HepG2 (cell line): ENCODE measurements around the gene IL1B. TPM values are rescaled to one million over a fixed set of nuclear protein-coding genes. Genes with fewer than 3 reads are reported as not detected.

Experiments used
- ATAC-seq: fragments of 200-7000 bp; cut with Tn5 transposase; 3 replicates; pipeline ENCODE4 v1.9.1; 2020; ENCODE audit warnings: mild to moderate bottlenecking, moderate library complexity
- BruUV-seq: library from RNA; stranded (reverse); fragments of 400-500 nt; replicated peaks from 2 replicates; lab custom pipeline; 2021; lab: Mats Ljungman, UMichigan
- CTCF ChIA-PET: fragments of 300-600 bp; formaldehyde crosslinking; extraction: SDS; loops from one replicate; lab custom pipeline; 2021; ENCODE audit warnings: low total read pairs, inconsistent platforms, low intra/inter-chr PET ratio; lab: Yijun Ruan, JAX
- POLR2A ChIA-PET: fragments of 350-600 bp; sonication (Branson Sonifier 250); formaldehyde crosslinking; loops from one replicate; lab custom pipeline; 2020; ENCODE audit warnings: antibody characterized with exemption, inconsistent platforms; lab: Yijun Ruan, JAX
- DNase-seq: peaks from one replicate; pipeline ENCODE4 v3.0.0-alpha.2; 2015; ENCODE audit warnings: low spot score
- FAIRE-seq: peaks from 3 replicates; lab custom pipeline; 2011; peaks lifted over from hg19 to GRCh38; lab: Jason Lieb, UNC
- H2AFZ ChIP-seq: one replicate; pipeline ENCODE4 v1.6.1; 2011; ENCODE audit warnings: low read length, inconsistent platforms
- H3K27ac ChIP-seq: fragments of 300-600 bp; 3 replicates; pipeline ENCODE4 v1.8.0; 2011; ENCODE audit warnings: mixed run types, mild to moderate bottlenecking, mixed read lengths, low read length, inconsistent platforms; ENCODE audit not compliant: insufficient read depth; ENCODE audit errors: extremely low read length
- H3K27me3 ChIP-seq, 2 experiments: fragments of 200-600 bp in 1 of 2; 2 replicates in 1 of 2; 3 replicates in 1 of 2; pipeline versions ENCODE4 v1.6.0 to v1.8.0; 2011; ENCODE audit warnings: low read length in 2 of 2, mild to moderate bottlenecking in 2 of 2, moderate library complexity in 2 of 2, inconsistent platforms in 1 of 2; ENCODE audit not compliant: insufficient read depth in 2 of 2, control insufficient read depth in 1 of 2
- H3K36me3 ChIP-seq, 2 experiments: fragments of 200-600 bp in 1 of 2; replicated peaks in 1 of 2; 2 replicates in 1 of 2; 3 replicates in 1 of 2; pipeline versions ENCODE4 v1.5.1 to v1.8.0; 2011; ENCODE audit warnings: low read length in 2 of 2, inconsistent platforms in 1 of 2; ENCODE audit not compliant: insufficient read depth in 2 of 2, control insufficient read depth in 1 of 2
- H3K4me1 ChIP-seq: 2 replicates; pipeline ENCODE4 v1.5.1; 2012; ENCODE audit warnings: low read length, inconsistent platforms; ENCODE audit not compliant: insufficient read depth
- H3K4me2 ChIP-seq: 2 replicates; pipeline ENCODE4 v1.6.0; 2011; ENCODE audit warnings: low read depth, low read length, inconsistent platforms
- H3K4me3 ChIP-seq, 3 experiments: fragments of 200-600 bp in 1 of 3; sonication (generic), shearing (Covaris generic) in 1 of 3; replicated peaks in 1 of 3; 2 replicates each; pipeline ENCODE4 v1.5.1; 2011 to 2016; ENCODE audit warnings: low read length in 3 of 3, inconsistent platforms in 2 of 3, low read depth in 2 of 3, mild to moderate bottlenecking in 2 of 3, control low read depth in 1 of 3, mixed read lengths in 1 of 3; ENCODE audit not compliant: insufficient read depth in 1 of 3
- H3K79me2 ChIP-seq: one replicate; pipeline ENCODE4 v1.6.1; 2011; ENCODE audit warnings: low read length, inconsistent platforms; ENCODE audit not compliant: insufficient read depth
- H3K9ac ChIP-seq: 2 replicates; pipeline ENCODE4 v1.6.0; 2011; ENCODE audit warnings: mild to moderate bottlenecking, low read depth, low read length, inconsistent platforms; ENCODE audit not compliant: insufficient read depth
- H3K9me3 ChIP-seq: 2 replicates; pipeline ENCODE4 v1.5.1; 2012; ENCODE audit warnings: mild to moderate bottlenecking, low read length
- H4K20me1 ChIP-seq: 2 replicates; pipeline ENCODE4 v1.6.0; 2011; ENCODE audit warnings: inconsistent platforms, mild to moderate bottlenecking, low read length, moderate library complexity; ENCODE audit not compliant: insufficient read depth
- ARHGAP35 ChIP-seq: sonication (generic); formaldehyde crosslinking; IDR thresholded peaks from 2 replicates; pipeline ENCODE4 v1.9.0; 2022; ENCODE audit warnings: mild to moderate bottlenecking, inconsistent platforms, moderate library complexity, missing genetic modification reagents, borderline replicate concordance
- ARNT ChIP-seq: fragments of 450-650 bp; IDR thresholded peaks from 2 replicates; pipeline ENCODE4 v1.6.1; 2017
- KLF6 ChIP-seq: IDR thresholded peaks from 2 replicates; pipeline ENCODE4 v1.8.0; 2016; ENCODE audit warnings: missing biosample characterization, missing genetic modification reagents
- MATR3 ChIP-seq: sonication (generic); formaldehyde crosslinking; IDR thresholded peaks from 2 replicates; pipeline ENCODE4 v1.4.0; 2020; ENCODE audit warnings: missing genetic modification reagents
- NCOR1 ChIP-seq: fragments of 200-600 bp; sonication (generic); IDR thresholded peaks from 2 replicates; pipeline ENCODE4 v1.7.0; 2017; ENCODE audit warnings: antibody characterized with exemption, low read length, borderline replicate concordance
- NFATC3 ChIP-seq: sonication (generic); formaldehyde crosslinking; IDR thresholded peaks from 2 replicates; pipeline ENCODE4 v1.5.1; 2020; ENCODE audit warnings: mild to moderate bottlenecking, missing genetic modification reagents
- SP4 ChIP-seq: sonication (generic); formaldehyde crosslinking; IDR thresholded peaks from 2 replicates; pipeline ENCODE4 v1.8.1; 2023; ENCODE audit warnings: mild to moderate bottlenecking, missing genetic modification reagents
- TBX3 ChIP-seq: fragments of 450-650 bp; IDR thresholded peaks from 2 replicates; pipeline ENCODE4 v1.6.1; 2017; ENCODE audit warnings: antibody characterized with exemption, mild to moderate bottlenecking, inconsistent platforms, borderline replicate concordance
- YEATS2 ChIP-seq: sonication (generic); formaldehyde crosslinking; IDR thresholded peaks from 2 replicates; pipeline ENCODE4 v1.4.0; 2020; ENCODE audit warnings: missing genetic modification reagents, borderline replicate concordance
- ZNF263 ChIP-seq: sonication (generic); formaldehyde crosslinking; IDR thresholded peaks from 2 replicates; pipeline ENCODE4 v1.4.0; 2020; ENCODE audit warnings: missing genetic modification reagents
- ZNF264 ChIP-seq: sonication (generic); formaldehyde crosslinking; IDR thresholded peaks from 2 replicates; pipeline ENCODE4 v1.4.0; 2020; ENCODE audit warnings: missing genetic modification reagents
- ZNF530 ChIP-seq: sonication (generic); formaldehyde crosslinking; IDR thresholded peaks from 2 replicates; pipeline ENCODE4 v1.5.0; 2020; ENCODE audit warnings: low read depth, mild to moderate bottlenecking, missing genetic modification reagents
- ZNF569 ChIP-seq: sonication (generic); formaldehyde crosslinking; IDR thresholded peaks from 2 replicates; pipeline ENCODE4 v1.5.0; 2020; ENCODE audit warnings: mild to moderate bottlenecking, missing genetic modification reagents, moderate library complexity, borderline replicate concordance
- ZNF678 ChIP-seq: sonication (generic); formaldehyde crosslinking; IDR thresholded peaks from 2 replicates; pipeline ENCODE4 v1.4.0; 2020; ENCODE audit warnings: mild to moderate bottlenecking, missing genetic modification reagents
- WGBS: methylation state at CpG from one replicate; pipeline ENCODE4 v1.1.6; 2017; ENCODE audit warnings: low lambda C conversion rate; 5-methylcytosine and 5-hydroxymethylcytosine counted together
- in situ Hi-C: cut with HindIII; loops from 2 replicates; pipeline ENCODE4 v1.10.0; 2017; ENCODE audit warnings: low pct_unique_long_range_greater_than_20kb; ENCODE audit not compliant: extremely low pct_ligation_motif_present
- intact Hi-C: fragments of 100-400 bp; cut with micrococcal nuclease; formaldehyde crosslinking; loops from one replicate; pipeline ENCODE4 v1.10.0; 2022; ENCODE audit not compliant: unreplicated experiment
- polyA plus RNA-seq, 8 experiments: library from polyadenylated mRNA; depleted of rRNA in 3 of 8; stranded (reverse) in 7 of 8; unstranded in 1 of 8; fragments of >200 nt; fragmentation: Illumina TruSeq in 4 of 8; extraction: Trizol in 4 of 8; gene quantifications; 2 replicates each; pipeline versions ENCODE4 v1.2.1 to v1.2.3, GENCODE V29; 2011 to 2016; ENCODE audit warnings: low read depth in 4 of 8, missing spikeins in 1 of 8, mixed read lengths in 1 of 8; ENCODE audit not compliant: insufficient read depth in 1 of 8
- total RNA-seq, 5 experiments: library from RNA; depleted of rRNA; stranded (reverse); fragments of >200 nt; fragmentation: Illumina TruSeq; extraction: Trizol; gene quantifications; 2 replicates each; pipeline ENCODE4 v1.2.3, GENCODE V29; 2016; ENCODE audit warnings: low read depth in 1 of 5
- TF ChIP-seq, protein P1 (sequence below): conservative IDR thresholded peaks from 2 replicates; pipeline ENCODE4 v1.6.1; 2018; ENCODE audit warnings: missing genetic modification reagents
- TF ChIP-seq, protein P2 (sequence below): IDR thresholded peaks from 2 replicates; pipeline ENCODE4 v1.6.1; 2016; ENCODE audit warnings: low read depth, control low read depth
- TF ChIP-seq, protein P3 (sequence below): IDR thresholded peaks from 2 replicates; pipeline ENCODE4 v1.6.1; 2012; ENCODE audit warnings: low read length, improper control_type of control experiment
- TF ChIP-seq, protein P4 (sequence below): sonication (generic); formaldehyde crosslinking; IDR thresholded peaks from 2 replicates; pipeline ENCODE4 v1.4.0; 2020; ENCODE audit warnings: missing genetic modification reagents

The IL1B gene
- total and polyA plus RNA-seq, 2 of the 13 experiments (the other 11 are each of a cell fraction or from before 2014, with no cell fraction given): 0.18 TPM; not detected in 1

DNA sequence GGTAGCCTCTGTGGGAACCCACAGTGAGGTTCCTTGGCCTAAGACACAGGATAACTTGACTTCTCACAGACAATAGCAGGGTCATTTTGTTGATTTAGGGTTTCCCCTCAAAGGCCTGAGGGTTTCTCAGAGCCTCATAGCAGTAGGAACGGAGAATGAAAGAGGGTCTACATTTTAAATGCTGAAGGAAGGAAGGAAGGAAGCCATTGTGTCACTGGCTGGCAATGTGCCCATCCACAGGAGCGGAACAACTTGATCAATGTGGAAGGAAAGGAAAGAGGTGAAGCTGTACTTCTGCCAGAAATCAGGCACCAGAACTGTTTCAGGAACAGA, 5.1 kb downstream of the IL1B start:
- Histone ChIP-seq H2AFZ (no peak overlapping the region), H3K79me2 (no peaks in the 10 kb centered on the region), H3K4me1 (peaks cover 30% of the 10 kb centered on the region), H3K27ac (no peak overlapping the region), H3K27me3 (no peaks in the 10 kb centered on the region), H3K9me3 (no peaks in the 10 kb centered on the region), H3K36me3 (no peaks in the 10 kb centered on the region), H3K9ac (no peak overlapping the region), H4K20me1 (no peaks in the 10 kb centered on the region), H3K4me2 (no peak overlapping the region), H3K4me3 (no peak overlapping the region)
- intact Hi-C loops (no loop called here), in situ Hi-C loops (no loop called here)
- POLR2A ChIA-PET: no interaction called here
- ATAC-seq: no peak
- no peak for FAIRE-seq
- no TSS peak for BruUV-seq
- DNase-seq: no peak
- 81% methylated on average over 2 of the region's 2 CpGs for WGBS
- CTCF ChIA-PET: no interaction called here
- TF ChIP-seq, protein P1, sequence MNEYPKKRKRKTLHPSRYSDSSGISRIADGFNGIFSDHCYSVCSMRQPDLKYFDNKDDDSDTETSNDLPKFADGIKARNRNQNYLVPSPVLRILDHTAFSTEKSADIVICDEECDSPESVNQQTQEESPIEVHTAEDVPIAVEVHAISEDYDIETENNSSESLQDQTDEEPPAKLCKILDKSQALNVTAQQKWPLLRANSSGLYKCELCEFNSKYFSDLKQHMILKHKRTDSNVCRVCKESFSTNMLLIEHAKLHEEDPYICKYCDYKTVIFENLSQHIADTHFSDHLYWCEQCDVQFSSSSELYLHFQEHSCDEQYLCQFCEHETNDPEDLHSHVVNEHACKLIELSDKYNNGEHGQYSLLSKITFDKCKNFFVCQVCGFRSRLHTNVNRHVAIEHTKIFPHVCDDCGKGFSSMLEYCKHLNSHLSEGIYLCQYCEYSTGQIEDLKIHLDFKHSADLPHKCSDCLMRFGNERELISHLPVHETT (CRISPR knock-in tag): no peak
- TF ChIP-seq TBX3: no peak
- no peak for TF ChIP-seq ARHGAP35 (CRISPR knock-in tag)
- TF ChIP-seq, protein P2, sequence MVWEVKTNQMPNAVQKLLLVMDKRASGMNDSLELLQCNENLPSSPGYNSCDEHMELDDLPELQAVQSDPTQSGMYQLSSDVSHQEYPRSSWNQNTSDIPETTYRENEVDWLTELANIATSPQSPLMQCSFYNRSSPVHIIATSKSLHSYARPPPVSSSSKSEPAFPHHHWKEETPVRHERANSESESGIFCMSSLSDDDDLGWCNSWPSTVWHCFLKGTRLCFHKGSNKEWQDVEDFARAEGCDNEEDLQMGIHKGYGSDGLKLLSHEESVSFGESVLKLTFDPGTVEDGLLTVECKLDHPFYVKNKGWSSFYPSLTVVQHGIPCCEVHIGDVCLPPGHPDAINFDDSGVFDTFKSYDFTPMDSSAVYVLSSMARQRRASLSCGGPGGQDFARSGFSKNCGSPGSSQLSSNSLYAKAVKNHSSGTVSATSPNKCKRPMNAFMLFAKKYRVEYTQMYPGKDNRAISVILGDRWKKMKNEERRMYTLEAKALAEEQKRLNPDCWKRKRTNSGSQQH (CRISPR knock-in tag): no peak
- TF ChIP-seq ARNT: no peak
- TF ChIP-seq ZNF569 (CRISPR knock-in tag): no peak
- TF ChIP-seq NCOR1: no peak
- TF ChIP-seq, protein P3, sequence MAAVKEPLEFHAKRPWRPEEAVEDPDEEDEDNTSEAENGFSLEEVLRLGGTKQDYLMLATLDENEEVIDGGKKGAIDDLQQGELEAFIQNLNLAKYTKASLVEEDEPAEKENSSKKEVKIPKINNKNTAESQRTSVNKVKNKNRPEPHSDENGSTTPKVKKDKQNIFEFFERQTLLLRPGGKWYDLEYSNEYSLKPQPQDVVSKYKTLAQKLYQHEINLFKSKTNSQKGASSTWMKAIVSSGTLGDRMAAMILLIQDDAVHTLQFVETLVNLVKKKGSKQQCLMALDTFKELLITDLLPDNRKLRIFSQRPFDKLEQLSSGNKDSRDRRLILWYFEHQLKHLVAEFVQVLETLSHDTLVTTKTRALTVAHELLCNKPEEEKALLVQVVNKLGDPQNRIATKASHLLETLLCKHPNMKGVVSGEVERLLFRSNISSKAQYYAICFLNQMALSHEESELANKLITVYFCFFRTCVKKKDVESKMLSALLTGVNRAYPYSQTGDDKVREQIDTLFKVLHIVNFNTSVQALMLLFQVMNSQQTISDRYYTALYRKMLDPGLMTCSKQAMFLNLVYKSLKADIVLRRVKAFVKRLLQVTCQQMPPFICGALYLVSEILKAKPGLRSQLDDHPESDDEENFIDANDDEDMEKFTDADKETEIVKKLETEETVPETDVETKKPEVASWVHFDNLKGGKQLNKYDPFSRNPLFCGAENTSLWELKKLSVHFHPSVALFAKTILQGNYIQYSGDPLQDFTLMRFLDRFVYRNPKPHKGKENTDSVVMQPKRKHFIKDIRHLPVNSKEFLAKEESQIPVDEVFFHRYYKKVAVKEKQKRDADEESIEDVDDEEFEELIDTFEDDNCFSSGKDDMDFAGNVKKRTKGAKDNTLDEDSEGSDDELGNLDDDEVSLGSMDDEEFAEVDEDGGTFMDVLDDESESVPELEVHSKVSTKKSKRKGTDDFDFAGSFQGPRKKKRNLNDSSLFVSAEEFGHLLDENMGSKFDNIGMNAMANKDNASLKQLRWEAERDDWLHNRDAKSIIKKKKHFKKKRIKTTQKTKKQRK: no peak
- no peak for TF ChIP-seq NFATC3 (CRISPR knock-in tag)
- no peak for TF ChIP-seq ZNF263
- no peak for TF ChIP-seq KLF6
- TF ChIP-seq YEATS2: no peak
- no peak for TF ChIP-seq ZNF678 (CRISPR knock-in tag)
- no peak for TF ChIP-seq ZNF264 (CRISPR knock-in tag)
- TF ChIP-seq, protein P4, sequence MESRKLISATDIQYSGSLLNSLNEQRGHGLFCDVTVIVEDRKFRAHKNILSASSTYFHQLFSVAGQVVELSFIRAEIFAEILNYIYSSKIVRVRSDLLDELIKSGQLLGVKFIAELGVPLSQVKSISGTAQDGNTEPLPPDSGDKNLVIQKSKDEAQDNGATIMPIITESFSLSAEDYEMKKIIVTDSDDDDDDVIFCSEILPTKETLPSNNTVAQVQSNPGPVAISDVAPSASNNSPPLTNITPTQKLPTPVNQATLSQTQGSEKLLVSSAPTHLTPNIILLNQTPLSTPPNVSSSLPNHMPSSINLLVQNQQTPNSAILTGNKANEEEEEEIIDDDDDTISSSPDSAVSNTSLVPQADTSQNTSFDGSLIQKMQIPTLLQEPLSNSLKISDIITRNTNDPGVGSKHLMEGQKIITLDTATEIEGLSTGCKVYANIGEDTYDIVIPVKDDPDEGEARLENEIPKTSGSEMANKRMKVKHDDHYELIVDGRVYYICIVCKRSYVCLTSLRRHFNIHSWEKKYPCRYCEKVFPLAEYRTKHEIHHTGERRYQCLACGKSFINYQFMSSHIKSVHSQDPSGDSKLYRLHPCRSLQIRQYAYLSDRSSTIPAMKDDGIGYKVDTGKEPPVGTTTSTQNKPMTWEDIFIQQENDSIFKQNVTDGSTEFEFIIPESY (CRISPR knock-in tag): no peak
- no peak for TF ChIP-seq SP4 (CRISPR knock-in tag)
- TF ChIP-seq ZNF530 (CRISPR knock-in tag): no peak
- no peak for TF ChIP-seq MATR3 (CRISPR knock-in tag)
